NT2/D1 (cell line): Measurements from ENCODE around the gene DCC.

ENCODE experiments used
- DNase-seq: peaks from one replicate; pipeline ENCODE4 v3.0.0-alpha.2; 2011; ENCODE audit warnings: low read depth, low spot score
- H3K27me3 ChIP-seq: 2 replicates; pipeline ENCODE4 v1.6.0; 2011; ENCODE audit warnings: mild to moderate bottlenecking; ENCODE audit not compliant: insufficient read length, insufficient read depth
- H3K36me3 ChIP-seq: 2 replicates; pipeline ENCODE4 v1.6.1; 2011; ENCODE audit warnings: mild to moderate bottlenecking, low read length, mixed read lengths; ENCODE audit not compliant: insufficient read depth, insufficient read length
- H3K4me1 ChIP-seq: 2 replicates; pipeline ENCODE4 v1.5.1; 2011; ENCODE audit not compliant: insufficient read depth, insufficient read length
- H3K4me3 ChIP-seq: 2 replicates; pipeline ENCODE4 v1.5.1; 2011; ENCODE audit warnings: low read depth; ENCODE audit not compliant: insufficient read length
- H3K9ac ChIP-seq: 2 replicates; pipeline ENCODE4 v1.6.0; 2011; ENCODE audit warnings: low read depth; ENCODE audit not compliant: insufficient read length
- H3K9me3 ChIP-seq: 2 replicates; pipeline ENCODE4 v1.5.1; 2011; ENCODE audit warnings: mild to moderate bottlenecking, low read length; ENCODE audit not compliant: insufficient read depth
- SUZ12 ChIP-seq: IDR thresholded peaks from 2 replicates; pipeline ENCODE4 v1.6.1; 2011; ENCODE audit not compliant: insufficient read length, insufficient read depth; ENCODE audit errors: extremely low read depth
- YY1 ChIP-seq: IDR thresholded peaks from 2 replicates; pipeline ENCODE4 v1.6.1; 2011; ENCODE audit not compliant: insufficient read length, insufficient read depth
- ZNF274 ChIP-seq: IDR thresholded peaks from 2 replicates; pipeline ENCODE4 v1.6.1; 2011; ENCODE audit warnings: mild to moderate bottlenecking, low read depth, low read length

DCC gene

GRCh38 chr18:53283708-53284107 is 943.7 kb downstream of the DCC start:
- no peaks in the 10 kb centered on the region for H3K27me3 ChIP-seq
- no peak for DNase-seq
- no peaks in the 10 kb centered on the region for H3K36me3 ChIP-seq
- H3K9me3 ChIP-seq = no peaks in the 10 kb centered on the region
- H3K9ac ChIP-seq = no peak overlapping the region
- no peak for TF ChIP-seq YY1
- TF ChIP-seq SUZ12 = no peak
- TF ChIP-seq ZNF274 = no peak
- H3K4me1 ChIP-seq = no peaks in the 10 kb centered on the region
- no peak overlapping the region for H3K4me3 ChIP-seq

DNA sequence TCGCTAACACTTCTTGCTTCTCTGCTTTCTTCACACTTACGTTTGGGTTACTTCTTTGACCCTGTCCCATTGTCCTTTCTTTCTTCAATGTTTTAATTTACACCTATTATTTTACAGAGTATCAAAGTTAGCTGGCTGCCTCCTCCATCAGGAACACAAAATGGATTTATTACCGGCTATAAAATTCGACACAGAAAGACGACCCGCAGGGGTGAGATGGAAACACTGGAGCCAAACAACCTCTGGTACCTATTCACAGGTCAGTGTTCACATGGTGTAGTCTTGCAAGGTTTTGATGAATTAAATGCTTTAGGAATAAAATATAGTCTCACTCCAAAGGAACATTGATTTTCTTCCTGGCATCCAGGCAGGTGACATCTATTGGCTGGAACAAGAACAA is 965.5 kb downstream of the DCC start:
- H3K36me3 ChIP-seq = no peaks in the 10 kb centered on the region

GRCh38 chr18:53319628-53320027 is 979.6 kb downstream of the DCC start:
- Histone ChIP-seq H3K27me3 (no peaks in the 10 kb centered on the region), H3K4me3 (no peak overlapping the region), H3K36me3 (no peaks in the 10 kb centered on the region), H3K9ac (no peak overlapping the region), H3K4me1 (no peaks in the 10 kb centered on the region), H3K9me3 (no peaks in the 10 kb centered on the region)
- TF ChIP-seq ZNF274 (no peak), SUZ12 (no peak), YY1 (no peak)
- DNase-seq = no peak

More for the DNA sequence above, 965.5 kb downstream of the DCC start:
- no peak for DNase-seq
- no peaks in the 10 kb centered on the region for H3K27me3 ChIP-seq
- H3K9me3 ChIP-seq = no peaks in the 10 kb centered on the region
- no peak for TF ChIP-seq YY1
- no peak for TF ChIP-seq SUZ12
- no peak for TF ChIP-seq ZNF274
- H3K9ac ChIP-seq = no peak overlapping the region
- H3K4me1 ChIP-seq = no peaks in the 10 kb centered on the region
- no peak overlapping the region for H3K4me3 ChIP-seq

DNA sequence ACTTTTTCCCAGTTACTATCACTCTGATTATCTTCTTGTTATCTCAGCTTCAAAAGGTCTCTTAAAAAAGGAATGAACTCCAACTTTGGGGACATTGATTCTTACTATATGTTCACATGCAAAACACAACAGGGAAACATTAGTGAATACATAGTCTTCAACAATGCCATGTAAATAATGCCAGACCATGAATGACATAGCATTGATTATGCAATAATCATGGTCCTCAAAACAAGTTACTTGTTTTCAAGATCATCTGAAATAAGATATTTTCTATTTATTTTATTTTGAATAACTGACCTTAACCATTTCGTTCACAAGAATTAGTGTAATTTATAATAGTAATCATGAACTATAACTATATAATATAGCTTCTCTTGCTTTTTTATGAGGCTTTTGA is 982.2 kb downstream of the DCC start:
- Histone ChIP-seq H3K36me3 (no peaks in the 10 kb centered on the region), H3K9me3 (no peaks in the 10 kb centered on the region), H3K27me3 (no peaks in the 10 kb centered on the region), H3K9ac (no peak overlapping the region), H3K4me1 (no peaks in the 10 kb centered on the region), H3K4me3 (no peak overlapping the region)
- DNase-seq = no peak
- TF ChIP-seq YY1 = no peak
- TF ChIP-seq SUZ12 = no peak
- no peak for TF ChIP-seq ZNF274

- TF ChIP-seq ZNF274 = no peak
- no peak for TF ChIP-seq SUZ12
- no peak for TF ChIP-seq YY1
- Histone ChIP-seq H3K4me3 (no peak overlapping the region), H3K9ac (no peak overlapping the region), H3K9me3 (no peaks in the 10 kb centered on the region), H3K27me3 (no peaks in the 10 kb centered on the region), H3K4me1 (no peaks in the 10 kb centered on the region), H3K36me3 (no peaks in the 10 kb centered on the region)
- no peak for DNase-seq
Observed at GRCh38 chr18:53324353-53324752, 984.4 kb downstream of the DCC start.

- TF ChIP-seq SUZ12 (no peak), ZNF274 (no peak), YY1 (no peak)
- H3K9me3 ChIP-seq = no peaks in the 10 kb centered on the region
- no peak overlapping the region for H3K9ac ChIP-seq
- no peaks in the 10 kb centered on the region for H3K4me1 ChIP-seq
- no peaks in the 10 kb centered on the region for H3K27me3 ChIP-seq
- no peak for DNase-seq
- no peaks in the 10 kb centered on the region for H3K36me3 ChIP-seq
- no peak overlapping the region for H3K4me3 ChIP-seq
Observed at GRCh38 chr18:53360501-53361443, 1020.8 kb downstream of the DCC start.

DNA sequence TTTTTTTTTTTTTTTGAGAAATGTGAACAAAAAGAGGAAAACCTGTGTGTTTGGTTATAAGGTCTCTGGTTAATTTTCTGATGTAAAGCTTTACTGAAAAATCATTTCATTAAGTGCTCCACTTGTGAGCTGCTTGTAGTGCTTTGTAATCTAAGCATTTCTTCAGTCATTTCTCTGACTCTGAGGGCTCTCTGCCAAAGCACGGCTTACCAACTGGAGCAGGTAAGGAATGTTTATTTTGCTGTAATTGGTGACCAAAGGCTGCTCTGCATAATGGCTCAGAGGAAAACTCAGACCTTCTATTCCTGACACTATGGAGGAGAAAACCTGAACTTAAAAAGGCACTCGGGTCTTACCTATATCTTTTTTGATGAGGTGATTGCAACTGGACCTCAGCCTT is 1035.6 kb downstream of the DCC start:
- H3K27me3 ChIP-seq = no peaks in the 10 kb centered on the region
- DNase-seq = no peak
- H3K36me3 ChIP-seq = no peaks in the 10 kb centered on the region
- H3K9me3 ChIP-seq = no peaks in the 10 kb centered on the region
- no peaks in the 10 kb centered on the region for H3K4me1 ChIP-seq
- TF ChIP-seq YY1 (no peak), ZNF274 (no peak), SUZ12 (no peak)
- H3K4me3 ChIP-seq = no peak overlapping the region
- H3K9ac ChIP-seq = no peak overlapping the region
